ENCODE results near the gene LRRC9.

The LRRC9 gene

GRCh38 chr14:60085085-60085484 lies 165.1 kb downstream of the LRRC9 start:
- Histone ChIP-seq H3K36me3 (no peaks in the 10 kb centered on the region), H3K27me3 (ENCODE audit: insufficient read depth, low read depth, severe bottlenecking) (no peaks in the 10 kb centered on the region), H3K4me3 (ENCODE audit: low read depth, low read length) (no peak overlapping the region), H3K9me3 (ENCODE audit: severe bottlenecking) (no peaks in the 10 kb centered on the region), H3K27ac (no peak overlapping the region)
- TF ChIP-seq CTCF (IDR thresholded peaks at IDR 0.05; ENCODE audit: low read depth, low read length): no peak
- DNase-seq: no peak

GRCh38 chr14:60085693-60086092 lies 165.7 kb downstream of the LRRC9 start:
- no peaks in the 10 kb centered on the region for H3K27me3 ChIP-seq (ENCODE audit: insufficient read depth, low read depth, severe bottlenecking)
- TF ChIP-seq CTCF (IDR thresholded peaks at IDR 0.05; ENCODE audit: low read depth, low read length): no peak
- no peak overlapping the region for H3K4me3 ChIP-seq (ENCODE audit: low read depth, low read length)
- H3K36me3 ChIP-seq: no peaks in the 10 kb centered on the region
- no peak for DNase-seq
- H3K27ac ChIP-seq: no peak overlapping the region
- no peaks in the 10 kb centered on the region for H3K9me3 ChIP-seq (ENCODE audit: severe bottlenecking)

GRCh38 chr14:60087668-60088067 lies 167.7 kb downstream of the LRRC9 start:
- Histone ChIP-seq H3K9me3 (ENCODE audit: severe bottlenecking) (no peaks in the 10 kb centered on the region), H3K27ac (no peak overlapping the region), H3K27me3 (ENCODE audit: insufficient read depth, low read depth, severe bottlenecking) (no peaks in the 10 kb centered on the region), H3K4me3 (ENCODE audit: low read depth, low read length) (no peak overlapping the region), H3K36me3 (no peaks in the 10 kb centered on the region; the same call in 1 of the 2 replicates)
- DNase-seq: no peak
- no peak for TF ChIP-seq CTCF (IDR thresholded peaks at IDR 0.05; ENCODE audit: low read depth, low read length)

- TF ChIP-seq CTCF (IDR thresholded peaks at IDR 0.05; ENCODE audit: low read depth, low read length): no peak
- Histone ChIP-seq H3K27me3 (ENCODE audit: insufficient read depth, low read depth, severe bottlenecking) (no peaks in the 10 kb centered on the region), H3K4me3 (ENCODE audit: low read depth, low read length) (no peak overlapping the region)
These were observed 169.3 kb downstream of the LRRC9 start for GRCh38 chr14:60089221-60089620.

GRCh38 chr14:60090864-60091519 lies 171.0 kb downstream of the LRRC9 start:
- H3K27me3 ChIP-seq (ENCODE audit: insufficient read depth, low read depth, severe bottlenecking): no peaks in the 10 kb centered on the region
- no peak for TF ChIP-seq CTCF (IDR thresholded peaks at IDR 0.05; ENCODE audit: low read depth, low read length)
- H3K9me3 ChIP-seq (ENCODE audit: severe bottlenecking): no peaks in the 10 kb centered on the region
- peak overlapping the region; percentile 100 for H3K4me3 ChIP-seq (ENCODE audit: low read depth, low read length)
- DNase-seq: peak; percentile 50
- peak overlapping the region; percentile 93 for H3K27ac ChIP-seq
- peaks cover 5% of the 10 kb centered on the region for H3K36me3 ChIP-seq

More at GRCh38 chr14:60089221-60089620, 169.3 kb downstream of the LRRC9 start:
- no peak overlapping the region for H3K27ac ChIP-seq
- DNase-seq: no peak
- H3K36me3 ChIP-seq: peaks cover 5% of the 10 kb centered on the region
- H3K9me3 ChIP-seq (ENCODE audit: severe bottlenecking): no peaks in the 10 kb centered on the region

Data from WERI-Rb-1 (cell line).